ENCODE data around the gene SLC22A7.
A peak's percentile ranks its signal among the peaks of the same experiment; 100 is the strongest.
"Not testable (repeated sequence)": the region's sequence is repeated elsewhere in the genome, so short reads cannot be mapped to it uniquely, and the experiment has no call there.

SLC22A7 gene

GRCh38 chr6:43299338-43300293 is 1.6 kb downstream of the SLC22A7 start:
- FAIRE-seq (no peak), DNase-seq (ENCODE audit: insufficient read length, low spot score) (no peak)

DNA sequence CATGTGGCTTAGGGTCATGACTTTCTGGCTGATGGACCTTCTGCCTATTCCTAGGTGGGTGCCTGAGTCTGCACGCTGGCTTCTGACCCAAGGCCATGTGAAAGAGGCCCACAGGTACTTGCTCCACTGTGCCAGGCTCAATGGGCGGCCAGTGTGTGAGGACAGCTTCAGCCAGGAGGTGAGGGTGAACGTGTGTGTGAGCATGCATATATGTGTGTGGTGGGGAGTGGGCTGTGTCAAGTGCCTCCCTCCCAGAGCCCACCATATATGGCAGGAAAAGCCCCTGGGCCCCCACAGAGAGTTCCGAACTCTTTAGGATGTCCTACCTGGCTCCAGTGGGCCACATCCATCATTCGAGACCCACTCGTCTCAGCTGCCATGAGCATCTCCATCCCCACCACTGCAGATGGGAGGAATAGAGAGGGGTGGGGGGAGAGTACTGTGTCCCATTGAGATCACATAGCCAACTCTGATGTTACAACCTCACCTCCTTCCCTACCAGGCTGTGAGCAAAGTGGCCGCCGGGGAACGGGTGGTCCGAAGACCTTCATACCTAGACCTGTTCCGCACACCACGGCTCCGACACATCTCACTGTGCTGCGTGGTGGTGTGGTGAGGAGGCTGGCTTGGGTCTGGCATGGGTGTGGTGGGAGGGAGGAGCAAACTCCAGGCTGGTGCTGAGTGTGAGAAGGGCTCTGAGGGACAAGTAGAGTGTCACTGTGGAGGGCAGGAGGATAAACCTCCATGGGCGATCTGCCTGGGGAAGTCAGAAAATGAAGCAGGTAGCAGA is 3.2 kb downstream of the SLC22A7 start:
- FAIRE-seq (peak; percentile 46), DNase-seq (ENCODE audit: insufficient read length, low spot score) (no peak)

GRCh38 chr6:43302126-43302525 is 4.1 kb downstream of the SLC22A7 start:
- no peak for FAIRE-seq
- no peak for DNase-seq (ENCODE audit: insufficient read length, low spot score)

DNA sequence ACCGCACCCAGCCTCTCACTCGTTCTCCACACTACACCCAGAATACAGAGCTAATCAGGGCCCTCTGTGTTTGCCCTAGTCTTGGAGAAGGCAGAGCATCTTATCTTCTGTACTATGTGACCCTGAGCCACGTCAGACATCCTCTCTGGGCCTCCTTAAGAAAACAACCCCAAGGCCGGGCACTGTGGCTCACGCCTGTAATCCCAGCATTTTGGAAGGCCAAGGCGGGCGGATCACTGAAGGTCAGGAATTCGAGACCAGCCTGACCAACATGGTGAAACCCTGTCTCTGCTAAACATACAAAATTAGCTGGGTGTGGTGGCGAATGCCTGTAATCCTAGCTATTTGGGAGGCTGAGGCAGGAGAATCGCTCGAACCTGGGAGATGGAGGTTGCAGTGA is 4.9 kb downstream of the SLC22A7 start:
- FAIRE-seq; DNase-seq (ENCODE audit: insufficient read length, low spot score): not testable (repeated sequence)

- FAIRE-seq = peak; percentile 20
- no peak for DNase-seq (ENCODE audit: insufficient read length, low spot score)
These were observed 5.8 kb downstream of the SLC22A7 start for GRCh38 chr6:43303751-43304331.

DNA sequence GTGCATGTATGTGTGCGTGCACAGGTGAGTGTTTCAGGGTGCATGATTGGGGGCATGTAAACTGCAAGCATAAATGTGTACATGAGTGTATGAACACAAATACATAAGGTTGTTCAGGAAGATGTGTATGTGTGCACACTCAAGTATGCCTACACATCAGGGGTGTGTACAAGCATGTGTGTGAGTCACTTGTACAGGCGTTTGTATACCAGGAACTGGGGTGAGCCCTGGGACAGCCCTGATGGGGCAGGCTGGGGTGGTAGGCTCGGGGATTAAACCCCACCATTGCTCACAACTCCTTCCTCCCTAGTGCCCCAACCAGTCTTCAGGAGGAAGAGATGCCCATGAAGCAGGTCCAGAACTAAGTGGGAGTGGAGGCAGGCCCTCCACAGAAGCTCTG is 6.3 kb downstream of the SLC22A7 start:
- FAIRE-seq = peak; percentile 57
- no peak for DNase-seq (ENCODE audit: insufficient read length, low spot score)

- FAIRE-seq = no peak
- no peak for DNase-seq (ENCODE audit: insufficient read length, low spot score)
These were observed 6.8 kb downstream of the SLC22A7 start for GRCh38 chr6:43304882-43305281.

DNA sequence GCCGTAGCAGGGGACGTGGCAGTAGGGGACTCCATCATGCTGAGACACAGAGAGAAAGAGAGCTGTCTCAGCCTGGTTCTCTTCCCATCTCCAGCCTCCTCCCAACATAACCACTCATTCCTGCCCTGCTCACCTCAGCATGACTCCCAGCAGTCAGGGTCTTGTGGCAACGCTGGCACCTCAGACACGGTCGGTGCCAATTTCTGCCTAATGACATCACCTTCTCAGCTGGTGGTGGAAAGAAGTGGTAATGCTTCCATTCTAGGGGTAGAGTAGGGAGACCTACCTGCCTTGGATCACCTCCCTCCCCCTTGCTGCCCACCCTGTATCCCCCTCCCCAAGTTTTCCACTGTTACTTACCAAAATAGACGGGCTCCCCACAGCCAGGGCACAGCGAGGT is 8.0 kb downstream of the SLC22A7 start:
- DNase-seq (ENCODE audit: insufficient read length, low spot score) = no peak
- FAIRE-seq = peak; percentile 33

DNA sequence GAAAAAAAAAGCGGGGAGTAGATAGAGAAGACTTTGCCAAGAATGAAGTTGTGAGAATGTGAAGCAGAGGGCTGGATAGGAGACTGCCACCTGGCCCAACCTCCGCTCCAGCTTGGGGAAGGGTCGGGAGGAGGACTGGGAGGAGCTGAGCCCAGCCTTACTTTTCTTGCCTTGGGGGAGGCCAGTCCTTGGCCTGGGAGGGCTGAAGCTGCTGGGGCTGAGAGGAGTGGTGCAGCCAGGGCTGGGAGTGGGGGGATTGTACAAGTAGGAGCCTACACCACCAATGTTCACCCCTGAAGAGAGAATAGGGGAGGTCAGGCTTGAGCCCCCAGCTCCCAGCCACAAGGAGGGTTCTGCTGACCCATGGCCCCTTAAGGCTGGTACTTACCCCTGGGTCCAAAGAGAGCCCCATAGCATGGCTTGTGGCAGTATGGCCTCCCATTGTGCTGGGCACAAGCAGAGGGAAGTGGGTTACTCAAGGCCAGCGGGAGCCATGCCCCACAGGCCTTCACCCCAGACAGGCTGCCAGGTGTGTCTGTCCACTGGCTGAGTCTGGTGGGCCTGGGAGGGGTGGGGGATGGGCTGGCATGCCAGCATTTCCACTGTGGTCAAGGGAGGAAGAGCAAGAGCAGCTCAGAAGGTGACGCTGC is 9.5 kb downstream of the SLC22A7 start:
- FAIRE-seq (no peak), DNase-seq (ENCODE audit: insufficient read length, low spot score) (no peak)

DNA sequence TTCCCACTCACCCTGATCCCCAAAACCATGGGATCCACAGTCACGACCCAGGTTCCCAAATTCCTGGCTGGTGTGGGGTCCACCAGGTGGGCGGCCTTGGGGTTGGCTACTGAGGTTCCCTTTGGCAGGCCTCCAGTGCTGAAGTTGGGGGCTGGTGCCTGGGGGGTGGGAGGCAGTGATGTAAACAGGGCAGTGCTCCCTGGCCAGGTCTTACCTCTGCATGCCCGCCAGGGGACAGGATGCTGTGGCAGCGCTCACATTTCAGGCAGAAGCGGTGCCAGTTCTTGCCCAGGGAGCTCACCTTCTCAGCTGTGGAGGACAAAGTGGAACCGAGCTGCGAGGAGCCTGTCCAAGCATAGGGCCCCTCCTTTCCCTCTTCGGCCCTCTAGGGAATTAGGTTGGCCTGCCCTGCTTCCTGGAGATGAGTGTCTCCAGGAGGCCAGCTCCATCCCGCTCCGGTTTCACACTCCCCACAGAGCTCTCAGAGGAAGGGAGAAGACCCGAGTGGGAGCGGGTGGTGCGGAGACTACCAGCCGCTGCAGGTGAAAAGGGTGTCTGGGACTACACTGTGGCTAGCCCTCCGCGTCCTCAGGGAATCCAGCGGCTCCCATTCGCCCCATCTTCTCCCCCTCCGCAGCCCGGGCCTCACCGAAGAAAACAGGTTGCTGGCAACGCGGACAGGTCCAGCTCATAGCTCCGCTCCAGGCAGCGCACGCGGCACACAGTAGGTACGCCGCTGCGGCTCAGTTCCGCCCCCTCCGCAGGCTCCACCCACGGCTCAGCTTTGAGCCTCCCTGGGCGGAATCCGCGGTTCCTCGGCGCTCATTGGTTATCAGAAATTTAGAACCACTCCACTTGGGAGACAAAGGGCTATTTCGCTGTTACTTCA is 10.3 kb downstream of the SLC22A7 start, which contains the start of gene CRIP3:
Gene CRIP3 (minus strand): TSS at position 726 of the 889 bp plus-strand sequence. CDS start 34 bp downstream, at position 692.
- DNase-seq (ENCODE audit: insufficient read length, low spot score) (no peak), FAIRE-seq (no peak)

- no peak for FAIRE-seq
These were observed 11.0 kb downstream of the SLC22A7 start for GRCh38 chr6:43308990-43309477.

GRCh38 chr6:43310134-43310533 is 12.1 kb downstream of the SLC22A7 start:
- no peak for FAIRE-seq
- no peak for DNase-seq (ENCODE audit: insufficient read length, low spot score)

More at GRCh38 chr6:43308990-43309477, 11.0 kb downstream of the SLC22A7 start:
- no peak for DNase-seq (ENCODE audit: insufficient read length, low spot score)

DNA sequence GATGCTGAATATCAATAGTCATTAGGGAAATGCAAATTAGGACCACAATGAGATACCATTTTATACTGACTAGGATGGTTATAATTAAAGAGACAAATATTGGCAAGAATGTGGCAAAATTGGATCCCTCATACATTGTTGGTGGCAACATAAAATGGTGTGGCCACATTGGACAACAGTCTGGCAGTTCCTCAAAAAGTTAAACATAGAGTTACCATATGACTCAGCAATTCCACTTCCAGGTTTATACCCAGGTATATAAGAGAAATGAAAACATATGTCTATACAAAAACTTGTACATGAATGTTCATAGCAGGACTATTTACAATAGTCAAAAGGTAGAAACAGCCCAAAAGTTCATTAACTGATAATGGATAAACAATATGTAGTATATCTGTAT is 12.6 kb downstream of the SLC22A7 start:
- FAIRE-seq (no peak), DNase-seq (ENCODE audit: insufficient read length, low spot score) (no peak)

DNA sequence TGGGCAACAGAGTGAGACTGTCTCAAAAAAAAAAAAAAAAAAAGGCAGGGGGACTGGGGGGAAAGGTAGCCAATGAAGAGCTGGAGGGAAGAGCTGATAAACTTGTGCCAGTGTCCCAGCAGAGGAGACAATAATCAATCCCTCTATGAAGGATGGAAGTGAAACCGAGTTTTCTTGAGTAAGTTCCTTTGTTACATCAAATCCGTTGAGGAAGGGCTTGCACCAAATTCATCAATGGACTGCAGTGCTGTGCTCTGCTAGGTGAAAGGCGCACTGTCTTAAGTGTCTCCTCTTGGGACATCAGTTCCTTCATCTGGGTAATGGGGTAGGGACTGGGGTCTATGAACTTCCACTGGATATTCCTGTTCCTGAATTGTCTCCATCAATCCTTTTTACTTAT is 13.6 kb downstream of the SLC22A7 start:
- DNase-seq (ENCODE audit: insufficient read length, low spot score) (no peak), FAIRE-seq (no peak)

GRCh38 chr6:43313813-43314212 is 15.8 kb downstream of the SLC22A7 start:
- no peak for FAIRE-seq
- DNase-seq (ENCODE audit: insufficient read length, low spot score) = no peak

DNA sequence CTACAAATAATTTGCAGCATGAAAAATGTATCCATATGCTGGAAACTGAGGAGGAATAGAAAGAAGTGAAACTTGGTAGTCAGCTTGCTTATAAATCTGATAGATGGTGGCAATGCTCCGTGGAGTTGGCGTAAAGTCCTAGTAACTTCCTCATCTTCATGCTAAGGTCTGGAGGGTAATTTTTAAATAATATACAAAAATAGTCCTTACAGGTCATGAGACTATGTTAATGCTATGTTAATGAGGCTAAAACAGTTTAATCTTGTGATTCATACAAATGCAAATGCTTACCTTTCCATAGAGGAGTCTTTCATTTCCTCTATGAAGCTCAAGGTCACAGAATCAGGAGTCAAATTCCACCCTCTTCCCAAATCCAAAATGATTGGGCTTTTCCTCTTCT is 20.0 kb downstream of the SLC22A7 start:
- FAIRE-seq (no peak), DNase-seq (ENCODE audit: insufficient read length, low spot score) (no peak)

DNA sequence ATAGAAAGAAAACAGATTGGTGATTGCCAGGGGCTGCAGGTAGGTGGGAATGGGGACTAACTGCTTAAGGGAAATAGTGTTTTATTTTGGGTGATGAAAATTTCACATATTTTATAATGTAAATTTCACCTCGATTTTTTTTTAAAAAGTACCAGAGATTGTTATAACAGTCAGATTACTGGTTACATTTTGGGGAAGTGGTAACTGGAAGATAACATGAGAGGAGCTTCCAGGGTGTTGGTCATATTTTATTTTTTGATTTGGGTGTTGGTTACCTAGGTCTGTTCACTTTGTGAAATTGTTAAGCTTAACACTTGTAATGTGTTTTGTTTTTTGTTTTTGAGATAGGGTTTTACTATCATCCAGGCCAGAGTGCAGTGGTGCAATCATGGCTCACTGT is 27.8 kb downstream of the SLC22A7 start:
- DNase-seq (ENCODE audit: insufficient read length, low spot score) (no peak), FAIRE-seq (no peak)

- DNase-seq (ENCODE audit: insufficient read length, low spot score) = no peak
- no peak for FAIRE-seq
These were observed 30.5 kb downstream of the SLC22A7 start for GRCh38 chr6:43328528-43328927.

GRCh38 chr6:43331470-43331869 is 33.4 kb downstream of the SLC22A7 start:
- FAIRE-seq = peak; percentile 36
- DNase-seq (ENCODE audit: insufficient read length, low spot score) = no peak
